Testis (tissue), 2 donors: ENCODE results near the gene WDR76.

Source experiments
- CTCF ChIP-seq, 3 experiments: fragments of 450-650 bp in 2 of 3; fragments of 200-600 bp in 1 of 3; sonication (generic) in 1 of 3; IDR thresholded peaks; one replicate each; pipeline ENCODE4 v1.5.1; 2016 to 2019; ENCODE audit warnings: antibody characterized with exemption in 3 of 3, mild to moderate bottlenecking in 2 of 3, moderate library complexity in 1 of 3
- POLR2A ChIP-seq: fragments of 450-650 bp; IDR thresholded peaks from one replicate; pipeline ENCODE4 v1.6.1; 2017; ENCODE audit warnings: antibody characterized with exemption, mild to moderate bottlenecking, moderate library complexity

GRCh38 chr15:43854801-43855200, 28.0 kb downstream of the WDR76 start:
- TF ChIP-seq CTCF (IDR thresholded peaks at IDR 0.05) (no peak), POLR2A (no peak)
